Stimulated activated CD4-positive, alpha-beta T cell treated with anti-CD3 and anti-CD28 coated beads, TNF-alpha, amount 100 ng/mL, for 24 hours (primary cell): ENCODE results near the gene CAPN11.
A peak's percentile ranks its signal among the peaks of the same experiment; 100 is the strongest.

Source experiments
- DNase-seq, 3 experiments: peaks; one replicate each; pipeline ENCODE4 v3.0.0-alpha.2; 2020; ENCODE audit warnings: low read depth in 3 of 3

CAPN11 gene

DNA sequence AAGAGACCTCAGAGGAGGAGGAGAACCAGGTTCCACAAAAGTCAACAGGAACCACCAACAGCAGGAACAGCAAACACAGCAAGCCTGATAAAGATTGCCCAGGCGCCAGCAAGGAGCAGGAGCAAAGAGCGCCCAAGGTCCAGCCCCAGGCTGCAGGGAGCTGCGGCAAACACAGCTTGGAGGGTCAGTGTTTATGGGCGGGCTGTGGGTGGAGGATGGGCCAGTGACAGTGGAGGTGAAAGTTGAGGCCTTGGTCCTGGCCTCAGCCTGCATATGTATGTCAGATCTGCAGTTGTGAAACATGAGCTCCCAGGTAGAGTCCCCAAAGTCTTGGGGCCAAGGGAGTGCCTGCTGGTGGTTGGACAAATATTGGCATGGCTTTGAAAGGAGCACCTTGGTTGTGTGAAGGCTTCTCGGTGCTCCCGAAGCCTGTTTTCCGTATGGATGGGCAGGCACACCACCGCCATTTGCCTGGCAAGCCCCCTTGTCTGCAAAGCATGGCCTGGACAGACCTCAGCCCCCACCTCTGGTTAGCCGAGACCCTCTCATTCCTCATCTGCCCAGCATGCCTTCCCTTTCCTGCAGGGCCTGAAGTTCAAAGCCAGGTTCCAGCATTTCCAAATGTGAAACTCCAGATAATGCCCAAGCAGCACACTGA lies 2.0 kb upstream of the CAPN11 start:
- no peak for DNase-seq

DNA sequence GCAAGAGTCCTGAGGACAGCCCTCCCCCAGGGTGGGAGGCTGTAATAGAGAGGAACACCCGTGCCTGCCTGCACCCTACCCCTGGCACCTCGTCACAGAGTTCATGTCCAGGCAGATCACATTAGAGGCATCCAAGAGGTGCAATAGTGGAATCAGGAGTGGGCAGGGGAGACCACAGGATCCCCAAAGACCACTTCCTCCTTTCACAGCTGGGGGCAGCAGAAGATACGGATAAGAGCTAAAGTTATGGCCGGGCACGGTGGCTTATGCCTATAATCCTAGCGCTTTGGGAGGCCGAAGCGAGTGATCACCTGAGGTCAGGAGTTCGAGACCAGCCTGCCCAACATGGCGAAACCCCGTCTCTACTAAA lies 1.5 kb upstream of the CAPN11 start:
- DNase-seq, result no peak

DNA sequence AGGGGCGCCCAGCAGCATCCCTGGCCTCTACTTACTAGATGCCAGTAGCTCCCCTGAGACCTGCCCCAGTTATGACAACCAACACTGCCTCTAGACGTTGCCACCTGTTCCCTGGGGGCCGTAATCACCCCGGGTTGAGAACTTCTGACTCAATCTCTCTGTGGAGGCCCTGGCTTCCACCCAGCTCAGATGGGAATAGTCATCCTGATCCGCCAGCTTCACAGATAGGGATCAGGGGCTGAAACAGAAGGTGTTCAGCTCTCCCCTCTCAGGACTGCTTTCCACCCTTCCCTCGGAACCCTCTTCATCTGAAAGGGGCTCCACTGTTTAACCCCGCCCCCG lies 3.3 kb downstream of the CAPN11 start:
- no peak for DNase-seq

DNA sequence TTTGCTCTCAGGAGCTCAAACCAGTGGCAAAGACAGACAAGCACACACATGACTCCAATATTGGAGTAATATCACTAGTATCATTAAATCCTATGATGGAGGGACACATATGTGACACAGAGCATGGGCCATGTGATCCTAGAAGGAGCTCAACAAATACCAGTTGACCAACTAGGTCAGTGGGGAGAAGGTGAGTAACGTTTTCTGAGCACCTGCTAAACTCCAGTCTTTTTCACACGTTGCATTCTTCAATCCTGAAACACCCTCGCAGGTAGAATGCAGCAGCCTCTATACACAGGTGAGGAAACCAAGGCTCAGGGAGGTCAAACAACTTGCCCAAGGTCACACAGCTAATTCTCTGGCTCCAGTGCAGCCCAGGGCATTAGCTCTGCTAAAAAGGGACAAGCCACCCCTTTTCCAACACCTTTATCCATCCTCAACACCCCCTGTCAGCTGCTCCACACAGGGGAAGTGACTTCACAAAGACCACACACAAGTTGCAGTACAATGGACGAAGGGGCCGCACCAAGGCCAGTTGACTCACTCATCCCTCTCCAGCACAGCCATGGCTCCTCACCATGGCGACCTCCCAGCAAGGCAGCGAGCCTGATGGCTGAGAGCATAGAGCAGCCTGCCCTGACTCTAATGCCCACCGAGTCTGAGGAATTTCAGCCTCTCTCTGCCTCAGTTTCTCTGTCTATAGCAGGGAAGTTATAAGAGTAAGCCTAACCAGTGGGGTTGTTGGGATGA lies 4.4 kb downstream of the CAPN11 start:
- DNase-seq, result no peak

DNA sequence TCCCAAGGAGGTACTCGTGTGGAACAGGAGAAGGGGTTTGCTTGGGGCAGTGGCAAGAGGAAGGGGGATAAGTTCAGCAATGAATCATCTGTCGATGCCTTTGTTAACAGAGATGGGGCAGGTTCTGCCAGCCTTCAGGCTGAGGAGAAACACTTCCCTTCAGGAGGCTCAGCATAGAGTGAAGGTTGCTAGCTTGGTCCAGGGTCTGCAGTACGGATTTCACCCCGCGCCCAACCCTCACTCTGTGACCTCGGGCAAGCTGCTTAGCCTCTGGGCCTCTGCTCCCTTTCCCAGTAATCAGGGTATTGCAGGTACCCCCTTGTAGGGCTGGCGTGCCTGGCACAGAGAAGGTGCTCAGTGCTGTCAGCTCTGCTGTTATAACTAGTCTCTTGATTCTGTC lies 7.5 kb downstream of the CAPN11 start:
- DNase-seq, result no peak

DNA sequence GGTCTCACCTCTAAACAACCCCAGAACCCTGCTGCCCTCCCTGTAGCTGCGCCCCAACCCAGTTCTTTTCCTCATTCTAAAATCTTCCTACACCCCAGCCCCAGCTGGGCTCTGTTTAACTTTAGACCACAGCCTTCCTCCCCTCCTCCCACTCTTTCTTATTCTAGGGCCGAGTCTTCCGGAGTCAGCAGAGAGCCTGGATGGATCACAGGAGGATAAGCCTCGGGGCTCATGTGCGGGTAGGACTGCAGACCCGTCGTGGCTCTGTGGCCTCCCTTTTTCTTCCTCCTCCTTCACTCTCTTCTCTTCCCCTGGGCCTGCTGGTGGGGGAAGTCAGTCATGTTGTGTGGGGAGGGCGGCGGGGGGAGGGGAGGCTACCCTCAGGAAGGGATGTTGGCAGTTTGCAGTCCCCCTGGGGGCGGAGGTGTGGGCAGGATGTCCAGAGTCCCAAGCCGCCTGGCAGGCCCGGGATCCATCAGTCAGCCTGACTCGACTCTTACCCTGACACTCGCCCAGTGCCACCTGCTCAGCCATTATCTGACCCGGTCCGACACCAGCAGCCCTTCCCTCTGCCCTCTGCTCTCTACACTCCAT lies 8.1 kb downstream of the CAPN11 start:
- no peak for DNase-seq

DNA sequence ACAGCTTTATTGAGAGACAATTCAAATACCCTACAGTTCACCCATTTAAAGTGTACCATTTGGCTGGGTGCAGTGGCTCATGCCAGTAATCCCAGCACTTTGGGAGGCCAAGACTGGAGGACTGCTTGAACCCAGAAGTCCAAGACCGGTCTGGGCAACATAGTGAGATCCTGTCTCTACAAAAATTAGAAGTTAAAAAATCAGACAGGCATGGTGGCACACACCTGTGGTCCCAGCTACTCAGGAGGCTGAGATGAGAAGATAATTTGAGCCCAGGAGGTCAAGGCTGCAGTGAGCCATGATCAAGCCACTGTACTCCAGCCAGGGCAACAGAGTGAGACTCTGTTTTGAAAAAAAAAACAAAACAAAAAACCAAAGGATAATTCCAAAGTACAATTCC lies 8.9 kb downstream of the CAPN11 start:
- no peak for DNase-seq

DNA sequence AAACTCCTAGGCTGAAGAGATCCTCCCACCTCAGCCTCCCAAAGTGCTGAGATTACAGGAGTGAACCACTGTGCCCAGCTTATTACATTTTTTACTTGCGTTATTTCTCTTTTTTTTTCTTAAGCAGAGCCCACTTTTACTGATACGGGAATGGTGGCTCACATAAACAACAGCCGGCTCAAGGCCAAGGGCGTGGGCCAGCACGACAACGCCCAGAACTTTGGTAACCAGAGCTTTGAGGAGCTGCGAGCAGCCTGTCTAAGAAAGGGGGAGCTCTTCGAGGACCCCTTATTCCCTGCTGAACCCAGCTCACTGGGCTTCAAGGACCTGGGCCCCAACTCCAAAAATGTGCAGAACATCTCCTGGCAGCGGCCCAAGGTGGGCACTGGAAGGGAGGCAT lies 10.5 kb downstream of the CAPN11 start:
- DNase-seq, result no peak

DNA sequence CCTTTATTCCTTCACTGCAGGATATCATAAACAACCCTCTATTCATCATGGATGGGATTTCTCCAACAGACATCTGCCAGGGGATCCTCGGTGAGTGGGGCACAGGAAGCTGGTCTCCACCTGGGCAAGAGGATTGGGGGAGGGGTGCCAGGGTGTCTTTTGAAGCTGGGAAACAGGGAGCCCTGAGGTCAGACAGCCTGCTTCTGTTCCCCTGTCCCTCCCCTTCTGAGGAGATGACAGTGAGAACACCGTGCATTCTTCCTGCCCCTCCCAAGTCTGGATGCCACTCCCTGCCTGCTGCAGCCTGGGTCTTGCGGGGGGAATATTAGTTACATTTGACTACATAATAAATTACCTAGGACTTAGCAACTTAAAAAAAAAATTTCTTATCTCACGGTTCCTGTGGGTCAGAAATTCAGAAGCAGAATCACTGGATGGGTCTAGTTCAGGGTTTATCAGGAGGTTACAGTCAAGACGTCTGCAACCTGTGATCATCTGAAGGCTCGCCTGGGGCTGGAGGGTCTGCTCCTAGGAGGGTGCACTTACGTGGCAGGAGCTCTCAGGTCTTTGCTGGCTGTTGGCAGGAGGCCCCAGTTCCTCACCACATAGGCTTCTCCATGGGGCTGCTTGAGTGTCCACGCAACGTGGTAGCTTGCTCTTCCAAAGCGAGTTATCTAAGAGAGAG lies 11.4 kb downstream of the CAPN11 start:
- DNase-seq, result no peak

DNA sequence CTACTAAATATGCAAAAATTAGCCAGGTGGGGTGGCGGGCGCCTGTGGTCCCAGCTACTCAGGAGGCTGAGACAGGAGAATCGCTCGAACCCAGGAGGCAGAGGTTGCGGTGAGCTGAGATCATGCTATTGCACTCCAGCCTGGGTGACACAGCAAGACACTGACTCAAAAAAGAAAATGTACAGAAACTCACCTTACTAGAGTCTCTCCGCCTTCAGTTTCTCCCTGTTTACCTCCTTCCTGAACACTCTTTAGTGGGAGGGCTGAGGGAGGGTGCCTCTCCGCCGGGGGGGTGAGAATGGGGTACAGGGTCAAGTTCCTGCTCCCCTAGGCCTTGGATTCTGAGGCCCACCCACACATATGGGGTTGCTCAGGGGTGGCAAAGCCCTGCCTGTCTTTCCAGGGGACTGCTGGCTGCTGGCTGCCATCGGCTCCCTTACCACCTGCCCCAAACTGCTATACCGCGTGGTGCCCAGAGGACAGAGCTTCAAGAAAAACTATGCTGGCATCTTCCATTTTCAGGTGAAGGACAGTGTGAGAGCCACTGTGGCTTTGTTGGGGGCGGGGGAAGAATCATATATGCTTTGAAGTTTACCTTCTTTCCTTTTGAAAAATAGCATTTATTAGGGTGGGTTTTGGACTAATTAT lies 13.4 kb downstream of the CAPN11 start:
- no peak for DNase-seq

DNA sequence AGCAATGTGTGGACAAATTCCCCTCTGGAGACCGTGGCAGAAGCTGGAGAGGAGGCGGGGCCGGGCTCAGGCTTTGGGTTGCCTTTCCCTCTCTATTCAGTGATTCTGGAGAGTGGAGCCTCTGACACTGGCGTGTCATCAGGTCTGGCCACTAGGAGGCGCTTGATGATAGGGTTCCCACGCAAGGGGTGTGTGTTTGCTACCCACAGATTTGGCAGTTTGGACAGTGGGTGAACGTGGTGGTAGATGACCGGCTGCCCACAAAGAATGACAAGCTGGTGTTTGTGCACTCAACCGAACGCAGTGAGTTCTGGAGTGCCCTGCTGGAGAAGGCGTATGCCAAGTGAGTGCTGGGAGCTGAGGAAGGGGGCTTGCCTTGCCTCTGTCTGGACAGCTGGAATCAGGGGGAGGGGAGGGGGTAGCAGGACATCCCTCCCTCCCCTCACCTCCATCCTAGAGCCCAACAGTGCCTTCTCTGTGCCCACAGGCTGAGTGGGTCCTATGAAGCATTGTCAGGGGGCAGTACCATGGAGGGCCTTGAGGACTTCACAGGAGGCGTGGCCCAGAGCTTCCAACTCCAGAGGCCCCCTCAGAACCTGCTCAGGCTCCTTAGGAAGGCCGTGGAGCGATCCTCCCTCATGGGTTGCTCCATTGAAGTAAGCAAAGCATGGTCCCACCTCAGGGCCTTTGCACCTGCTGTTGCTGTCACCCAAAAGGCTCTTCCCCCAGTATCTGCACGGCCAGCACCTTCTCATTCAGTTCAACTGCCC lies 14.3 kb downstream of the CAPN11 start:
- peak; percentile 58 to 77 (median 72) for DNase-seq

DNA sequence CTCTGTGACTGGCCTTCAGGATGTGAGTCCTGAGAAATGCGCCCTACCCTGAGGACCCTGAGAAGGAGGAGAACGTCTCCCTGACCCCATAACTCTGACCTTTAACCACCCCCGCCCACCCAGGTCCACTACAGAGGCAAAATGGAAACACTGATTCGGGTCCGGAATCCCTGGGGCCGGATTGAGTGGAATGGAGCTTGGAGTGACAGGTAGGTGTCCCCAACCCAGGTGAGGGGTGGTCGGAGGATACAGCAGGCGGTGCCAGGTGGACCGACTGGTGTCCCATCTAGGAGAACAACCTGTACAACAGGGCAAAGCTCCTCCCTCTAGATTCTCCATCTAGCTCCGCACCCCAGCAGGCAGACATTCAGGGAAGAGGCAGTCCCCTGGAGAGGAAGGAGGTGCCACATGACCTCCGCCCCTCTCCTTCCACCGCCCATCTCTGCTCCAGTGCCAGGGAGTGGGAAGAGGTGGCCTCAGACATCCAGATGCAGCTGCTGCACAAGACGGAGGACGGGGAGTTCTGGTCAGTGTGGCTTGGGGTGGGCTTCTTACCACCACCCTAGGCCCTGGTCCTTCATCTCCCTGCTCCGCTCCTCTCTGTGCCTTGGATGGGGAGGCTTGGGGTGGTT lies 17.6 kb downstream of the CAPN11 start:
- DNase-seq, result no peak

DNA sequence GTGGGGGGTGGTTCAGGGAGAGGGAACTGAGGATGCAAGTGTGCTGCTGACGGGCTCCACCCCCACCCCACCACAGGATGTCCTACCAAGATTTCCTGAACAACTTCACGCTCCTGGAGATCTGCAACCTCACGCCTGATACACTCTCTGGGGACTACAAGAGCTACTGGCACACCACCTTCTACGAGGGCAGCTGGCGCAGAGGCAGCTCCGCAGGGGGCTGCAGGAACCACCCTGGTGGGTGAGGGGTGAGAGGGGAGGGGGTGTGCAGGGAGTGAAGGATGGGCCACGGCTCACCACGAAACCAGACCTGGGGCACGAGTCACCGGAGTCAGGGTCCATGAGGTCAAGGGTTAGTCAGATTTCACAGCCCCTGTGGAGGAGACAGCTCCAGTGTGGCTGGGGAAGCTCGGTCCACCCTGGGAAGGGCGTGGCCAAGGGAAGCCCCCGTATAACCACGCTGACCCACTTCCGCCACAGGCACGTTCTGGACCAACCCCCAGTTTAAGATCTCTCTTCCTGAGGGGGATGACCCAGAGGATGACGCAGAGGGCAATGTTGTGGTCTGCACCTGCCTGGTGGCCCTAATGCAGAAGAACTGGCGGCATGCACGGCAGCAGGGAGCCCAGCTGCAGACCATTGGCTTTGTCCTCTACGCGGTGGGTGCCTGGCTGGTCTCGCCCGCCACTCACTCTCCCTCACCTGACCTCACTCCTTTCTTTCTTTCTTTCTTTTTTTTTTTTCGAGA lies 18.3 kb downstream of the CAPN11 start:
- DNase-seq, result no peak

DNA sequence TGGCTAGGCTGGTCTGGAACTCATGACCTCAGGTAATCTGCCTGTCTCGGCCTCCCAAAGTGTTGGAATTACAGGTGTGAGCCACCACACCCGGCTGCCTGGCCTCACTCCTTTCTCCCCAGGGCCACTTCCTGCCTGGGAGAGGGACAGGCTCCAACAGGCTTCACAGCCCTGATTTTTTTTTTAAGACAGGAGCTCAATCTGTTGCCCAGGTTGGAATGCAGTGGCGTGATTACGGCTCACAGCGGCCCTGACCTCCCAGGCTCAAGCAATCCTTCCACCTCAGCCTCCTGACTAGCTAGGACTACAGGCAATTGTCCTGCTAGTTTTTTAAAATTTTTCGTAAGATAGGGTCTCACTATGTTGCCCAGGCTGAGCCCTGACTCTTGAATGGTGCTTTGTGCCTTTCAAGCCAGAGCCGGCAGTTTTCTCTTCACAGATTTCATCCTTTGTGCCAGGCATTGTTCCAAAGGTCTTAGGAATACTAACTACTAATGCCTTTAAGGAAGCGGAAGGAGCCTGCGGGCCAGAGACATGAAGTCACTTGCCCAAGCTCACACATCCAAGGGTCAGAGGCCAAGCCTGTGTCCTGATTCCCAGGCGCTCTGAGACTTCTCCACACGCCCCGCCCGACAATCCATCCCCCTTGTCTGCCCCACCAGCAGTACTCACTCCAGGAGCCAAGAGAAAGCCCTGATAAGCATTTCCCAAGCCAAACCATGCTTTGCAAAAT lies 19.2 kb downstream of the CAPN11 start:
- no peak for DNase-seq

DNA sequence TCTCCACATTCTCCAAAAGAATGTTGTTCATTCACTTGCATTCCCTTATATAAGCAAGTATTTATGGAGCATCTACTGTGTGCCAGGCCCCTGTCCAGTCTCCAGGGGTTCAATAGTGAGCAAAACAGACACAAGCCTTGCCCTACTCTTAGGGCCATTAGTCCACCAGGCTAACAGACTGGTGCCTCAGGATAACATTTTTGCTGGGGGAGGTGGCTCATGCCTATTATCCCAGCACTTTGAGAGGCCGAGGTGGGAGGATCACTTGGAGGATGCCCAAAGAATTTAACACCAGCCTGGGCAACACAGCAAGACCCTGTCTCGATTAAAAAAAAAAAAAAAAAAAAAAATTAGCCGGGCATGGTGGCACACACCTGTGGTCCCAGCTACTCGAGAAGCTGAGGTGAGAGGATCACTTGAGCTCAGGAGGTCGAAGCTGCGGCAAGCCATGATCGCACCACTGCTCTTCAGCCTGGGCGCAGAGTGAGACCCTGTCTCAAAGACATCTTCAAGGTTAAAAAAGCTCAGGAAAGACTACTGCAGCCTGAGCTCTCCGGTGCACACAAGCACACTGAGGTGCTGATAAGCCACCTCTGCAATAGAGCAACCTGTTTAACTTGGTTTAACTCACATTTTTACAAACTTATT lies 19.9 kb downstream of the CAPN11 start:
- no peak for DNase-seq

DNA sequence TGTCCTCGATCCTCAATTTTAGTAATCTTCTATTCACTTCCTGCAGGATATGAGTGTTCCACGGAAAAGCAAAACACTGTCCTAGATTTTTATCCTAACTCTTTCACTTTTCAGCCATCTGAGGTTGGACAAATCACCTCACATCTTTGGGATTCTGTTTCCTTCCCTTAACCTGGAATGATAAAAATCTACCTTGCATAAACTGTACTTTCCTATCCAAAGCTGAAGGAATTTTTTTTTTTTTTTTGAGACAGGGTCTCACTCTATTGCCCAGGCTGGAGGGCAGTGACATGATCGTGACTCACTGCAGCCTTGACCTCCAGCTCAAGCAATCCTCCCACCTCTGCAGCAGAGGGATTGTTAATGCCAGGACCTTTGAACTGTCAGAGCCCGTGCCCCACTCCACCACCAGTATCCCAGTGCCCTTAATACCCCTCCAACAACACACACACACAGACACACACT lies 20.5 kb downstream of the CAPN11 start:
- no peak for DNase-seq

DNA sequence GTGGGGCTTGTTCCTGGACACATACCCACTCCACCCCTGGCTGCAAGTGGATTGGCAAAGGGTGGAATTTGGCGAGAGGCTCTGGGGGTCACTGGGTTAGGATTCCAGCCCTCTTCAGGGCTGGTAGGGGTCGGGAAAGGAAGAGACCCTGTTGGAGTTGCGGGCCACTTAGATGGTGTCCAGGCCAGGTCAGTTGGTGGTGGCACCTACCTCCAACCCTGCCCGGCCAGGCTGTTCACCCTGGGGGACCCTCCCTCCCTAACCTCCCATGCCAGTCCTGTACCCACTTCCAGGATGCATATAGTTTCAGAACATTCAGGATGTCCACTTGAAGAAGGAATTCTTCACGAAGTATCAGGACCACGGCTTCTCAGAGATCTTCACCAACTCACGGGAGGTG lies 21.0 kb downstream of the CAPN11 start:
- DNase-seq, result no peak

DNA sequence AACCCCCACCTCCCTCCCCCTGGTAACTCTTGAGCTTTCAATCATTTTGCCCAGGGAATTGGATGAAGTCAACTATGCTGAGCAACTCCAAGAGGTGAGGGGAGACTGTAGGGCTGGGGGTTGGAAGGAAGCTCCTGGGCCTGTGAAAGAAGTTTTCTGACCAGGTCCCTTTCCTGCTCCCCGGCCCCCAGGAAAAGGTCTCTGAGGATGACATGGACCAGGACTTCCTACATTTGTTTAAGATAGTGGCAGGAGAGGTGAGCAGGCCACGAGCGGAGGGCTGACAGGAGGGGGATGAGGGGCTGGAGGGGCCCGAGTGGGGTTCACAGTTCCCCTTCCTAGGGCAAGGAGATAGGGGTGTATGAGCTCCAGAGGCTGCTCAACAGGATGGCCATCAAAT lies 21.8 kb downstream of the CAPN11 start:
- no peak for DNase-seq

DNA sequence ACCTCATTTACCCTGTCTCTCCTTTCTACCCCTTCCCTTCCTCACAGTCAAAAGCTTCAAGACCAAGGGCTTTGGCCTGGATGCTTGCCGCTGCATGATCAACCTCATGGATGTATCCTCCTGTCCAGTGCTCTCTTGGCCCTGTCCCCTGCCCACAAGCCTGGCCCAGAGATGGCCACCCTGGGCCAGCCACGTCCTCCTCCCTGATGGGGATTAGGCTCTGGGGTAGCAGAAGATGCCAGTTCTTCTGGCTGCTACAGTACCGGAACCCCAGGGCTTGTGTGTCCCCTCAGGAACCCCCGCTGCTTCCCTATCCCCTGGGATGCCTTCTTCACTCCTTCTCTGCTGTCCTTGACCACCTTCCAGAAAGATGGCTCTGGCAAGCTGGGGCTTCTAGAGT lies 22.3 kb downstream of the CAPN11 start:
- DNase-seq, result no peak
